Stomach (tissue), 4 donors: ENCODE results near the gene NCF4.

ENCODE experiments used
- CTCF ChIP-seq, 7 experiments: fragments of 450-650 bp in 4 of 7; fragments of 200-600 bp in 3 of 7; sonication (generic) in 3 of 7; IDR thresholded peaks; one replicate each; pipeline ENCODE4 v1.5.1; 2016 to 2019; ENCODE audit warnings: antibody characterized with exemption in 7 of 7, control low read depth in 2 of 7, mild to moderate bottlenecking in 1 of 7
- EP300 ChIP-seq: sonication (generic); formaldehyde crosslinking; IDR thresholded peaks from one replicate; pipeline ENCODE4 v1.6.1; 2017; ENCODE audit warnings: antibody characterized with exemption
- POLR2A ChIP-seq, 4 donors: fragments of 450-650 bp; IDR thresholded peaks; one replicate each; pipeline ENCODE4 v1.6.1; 2016; ENCODE audit warnings: antibody characterized with exemption in 4 of 4, control low read depth in 2 of 4, mild to moderate bottlenecking in 1 of 4, moderate library complexity in 1 of 4

- TF ChIP-seq POLR2A (IDR thresholded peaks at IDR 0.05) (no peak), CTCF (IDR thresholded peaks at IDR 0.05) (no peak), EP300 (no peak)
These were observed 49.6 kb upstream of the NCF4 start for GRCh38 chr22:36811094-36811800.
